ENCODE data around the gene SLC6A18. TPM values are rescaled to one million over a fixed set of nuclear protein-coding genes. Genes with fewer than 3 reads are reported as not detected.
"Not testable (repeated sequence)": the region's sequence is repeated elsewhere in the genome, so short reads cannot be mapped to it uniquely, and the experiment has no call there.

The SLC6A18 gene
- total RNA-seq, 1 donor from 2014 or later, result not detected

DNA sequence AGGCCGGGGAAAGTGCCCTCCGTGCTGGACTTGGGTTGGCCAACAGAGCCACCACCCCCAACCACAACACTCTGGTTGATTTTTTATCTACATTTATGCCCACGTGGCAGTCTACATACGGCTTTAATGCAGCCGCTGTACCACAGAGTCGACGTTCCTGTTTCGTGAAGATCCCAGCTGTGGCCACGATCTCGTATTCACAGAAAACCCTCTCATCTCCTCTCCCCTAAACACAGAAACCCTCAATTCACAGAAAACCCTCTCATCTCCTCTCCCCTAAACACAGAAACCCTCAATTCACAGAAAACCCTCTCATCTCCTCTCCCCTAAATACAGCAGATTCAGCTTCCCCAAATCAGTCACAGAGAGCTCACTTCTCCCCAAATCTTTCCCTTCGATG, 3.8 kb downstream of the SLC6A18 start:
- DNase-seq (ENCODE audit: low read depth in 2 of 2), result not testable (repeated sequence)

DNA sequence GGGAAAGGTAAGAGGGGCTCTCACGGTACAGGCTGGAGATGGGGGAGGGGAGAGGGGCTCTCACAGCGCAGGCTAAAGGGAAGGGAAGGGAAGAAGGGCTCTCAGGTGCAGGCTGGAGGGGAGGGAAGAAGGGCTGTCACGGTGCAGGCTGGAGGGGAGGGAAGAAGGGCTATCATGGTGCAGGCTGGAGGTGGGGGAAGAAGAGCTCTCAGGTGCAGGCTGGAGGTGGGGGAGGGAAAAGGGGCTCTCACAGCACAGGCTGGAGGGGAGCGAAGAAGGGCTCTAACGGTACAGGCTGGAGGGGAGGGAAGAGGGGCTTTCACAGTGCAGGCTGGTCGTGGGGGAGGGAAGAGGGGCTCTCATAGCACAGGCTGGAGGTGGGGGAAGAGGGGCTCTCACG, 4.6 kb downstream of the SLC6A18 start:
- no peak for DNase-seq (ENCODE audit: low read depth in 2 of 2)

DNA sequence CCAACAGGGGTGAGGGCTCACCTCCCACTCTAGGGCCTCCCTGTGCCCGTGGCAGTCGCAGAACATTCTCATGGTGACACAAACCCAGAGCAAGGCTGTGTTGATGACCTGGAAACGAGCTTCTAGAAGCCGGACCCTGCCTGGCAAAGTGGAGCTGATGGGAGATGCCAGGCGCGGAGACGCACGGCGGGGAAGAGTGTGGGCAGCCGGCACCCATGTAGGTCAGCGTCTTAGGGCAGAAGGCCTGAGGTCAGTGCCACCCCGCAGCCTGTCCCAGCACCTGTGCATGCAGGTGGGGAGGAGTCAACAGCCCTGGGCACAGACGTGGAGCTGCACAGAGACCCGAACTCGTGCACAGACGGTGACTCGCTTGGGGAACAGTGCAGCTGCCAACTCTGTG, 5.4 kb downstream of the SLC6A18 start:
- DNase-seq (ENCODE audit: low read depth in 2 of 2), result no peak

DNA sequence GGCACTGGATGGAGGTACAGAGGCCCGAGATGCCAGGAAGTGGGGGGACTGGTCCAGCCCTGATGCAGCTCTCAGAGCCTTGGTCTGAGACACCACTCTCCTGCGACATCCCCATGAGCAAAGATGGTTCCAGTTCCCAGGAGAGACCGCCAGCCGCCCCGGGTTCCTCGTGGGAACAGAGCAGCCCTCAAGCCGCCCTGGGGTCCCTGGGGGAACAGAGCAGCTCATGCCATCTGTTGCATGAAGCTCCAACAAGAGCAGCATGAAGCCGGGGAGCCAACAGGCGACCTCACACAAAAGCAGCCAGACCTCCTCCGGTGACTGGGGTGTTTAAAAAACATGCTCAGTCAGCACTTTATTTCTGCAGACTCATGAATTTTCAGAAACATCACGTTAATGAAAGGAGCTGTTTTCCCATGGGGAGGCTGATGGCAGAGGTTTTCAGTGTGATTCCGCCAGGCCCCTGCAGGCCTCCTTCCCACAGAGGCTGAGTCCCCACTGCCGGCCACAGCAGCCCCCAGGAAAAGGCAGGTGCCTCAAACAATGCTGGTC, 6.2 kb downstream of the SLC6A18 start:
- DNase-seq (ENCODE audit: low read depth in 2 of 2), result no peak

DNA sequence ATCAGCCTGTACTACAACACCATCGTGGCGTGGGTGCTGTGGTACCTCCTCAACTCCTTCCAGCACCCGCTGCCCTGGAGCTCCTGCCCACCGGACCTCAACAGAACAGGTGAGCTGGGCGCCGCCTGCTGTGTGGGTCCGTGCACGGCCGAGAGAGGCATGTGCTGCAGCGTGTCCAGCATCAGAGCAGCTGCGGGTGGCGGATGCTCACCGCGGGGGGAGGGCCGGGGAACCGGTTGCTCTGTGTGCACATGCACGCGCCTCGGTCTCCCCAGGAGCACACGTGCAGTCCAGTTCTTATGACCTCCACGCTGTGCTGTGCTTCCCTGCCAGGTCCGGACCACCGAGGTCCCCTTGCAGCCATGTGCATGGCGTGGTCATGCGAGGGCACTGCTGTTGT, 7.6 kb downstream of the SLC6A18 start:
- no peak for DNase-seq (ENCODE audit: low read depth in 2 of 2)

DNA sequence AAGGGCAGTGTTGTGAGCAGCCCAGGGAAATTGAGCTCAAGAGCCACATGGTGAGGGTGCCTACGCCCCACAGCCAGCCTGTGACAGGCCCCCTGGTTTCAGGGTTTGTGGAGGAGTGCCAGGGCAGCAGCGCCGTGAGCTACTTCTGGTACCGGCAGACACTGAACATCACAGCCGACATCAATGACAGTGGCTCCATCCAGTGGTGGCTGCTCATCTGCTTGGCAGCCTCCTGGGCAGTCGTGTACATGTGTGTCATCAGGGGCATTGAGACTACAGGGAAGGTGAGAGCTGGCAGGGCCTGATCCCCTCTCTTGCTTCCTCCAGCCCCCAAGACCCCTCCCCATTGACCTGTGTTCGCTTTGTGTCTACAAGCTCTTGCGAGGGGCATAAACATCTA, 10.2 kb downstream of the SLC6A18 start:
- no peak for DNase-seq (ENCODE audit: low read depth in 2 of 2)

DNA sequence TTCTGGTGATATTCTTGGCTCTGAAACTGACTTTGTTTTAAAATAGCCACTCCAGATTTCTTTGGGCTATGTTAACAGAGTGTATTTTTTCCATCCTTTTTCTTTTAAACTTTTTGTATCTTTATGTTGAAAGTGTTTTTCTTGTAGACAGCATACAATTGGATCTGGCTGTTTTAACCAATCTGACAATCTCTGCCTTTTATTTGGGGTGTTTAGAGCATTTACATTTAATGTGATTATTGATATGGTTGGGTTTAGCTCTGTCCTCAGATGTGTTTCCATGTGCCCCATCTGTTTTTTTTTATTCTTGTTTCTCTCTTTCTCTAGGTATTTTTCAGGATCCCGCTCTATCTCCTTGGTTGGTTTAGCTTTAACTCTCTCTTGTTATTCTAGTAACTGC, 10.7 kb downstream of the SLC6A18 start:
- no peak for DNase-seq (ENCODE audit: low read depth in 2 of 2)

DNA sequence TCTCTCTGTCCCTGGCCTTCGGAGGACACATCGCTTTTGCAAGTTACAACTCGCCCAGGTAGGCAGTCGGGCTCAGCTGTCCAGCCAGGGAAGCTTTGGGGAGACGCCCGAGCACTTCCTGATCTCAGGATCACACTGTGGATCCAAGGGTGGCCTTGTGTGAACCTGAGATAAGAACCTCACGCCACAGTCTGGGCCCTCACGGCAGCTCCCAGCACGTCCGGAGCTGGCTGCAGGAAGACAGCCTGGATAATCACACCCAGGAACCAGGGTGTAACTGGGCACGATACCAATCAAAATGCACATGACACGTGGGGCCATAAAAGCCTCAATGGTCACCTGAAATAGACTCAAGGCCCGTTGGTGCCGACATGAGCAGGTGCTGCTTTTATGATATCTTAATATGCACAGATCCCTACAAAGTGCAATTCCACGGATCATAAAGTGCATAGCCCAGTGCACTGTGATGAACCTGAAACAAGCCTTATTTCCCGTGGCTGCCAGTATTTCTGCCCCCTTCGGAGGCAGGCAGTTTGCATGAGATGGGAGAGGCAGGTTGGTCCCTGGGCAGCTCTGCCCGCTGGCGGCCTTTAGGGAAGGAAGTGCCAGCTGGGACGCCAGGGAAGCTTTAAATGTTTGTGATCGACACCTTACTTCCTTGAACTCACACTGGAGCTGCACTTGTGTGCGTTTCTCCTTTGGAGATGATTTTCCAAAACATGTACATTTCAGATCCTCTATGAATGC, 14.5 kb downstream of the SLC6A18 start:
- no peak for DNase-seq (ENCODE audit: low read depth in 2 of 2)

DNA sequence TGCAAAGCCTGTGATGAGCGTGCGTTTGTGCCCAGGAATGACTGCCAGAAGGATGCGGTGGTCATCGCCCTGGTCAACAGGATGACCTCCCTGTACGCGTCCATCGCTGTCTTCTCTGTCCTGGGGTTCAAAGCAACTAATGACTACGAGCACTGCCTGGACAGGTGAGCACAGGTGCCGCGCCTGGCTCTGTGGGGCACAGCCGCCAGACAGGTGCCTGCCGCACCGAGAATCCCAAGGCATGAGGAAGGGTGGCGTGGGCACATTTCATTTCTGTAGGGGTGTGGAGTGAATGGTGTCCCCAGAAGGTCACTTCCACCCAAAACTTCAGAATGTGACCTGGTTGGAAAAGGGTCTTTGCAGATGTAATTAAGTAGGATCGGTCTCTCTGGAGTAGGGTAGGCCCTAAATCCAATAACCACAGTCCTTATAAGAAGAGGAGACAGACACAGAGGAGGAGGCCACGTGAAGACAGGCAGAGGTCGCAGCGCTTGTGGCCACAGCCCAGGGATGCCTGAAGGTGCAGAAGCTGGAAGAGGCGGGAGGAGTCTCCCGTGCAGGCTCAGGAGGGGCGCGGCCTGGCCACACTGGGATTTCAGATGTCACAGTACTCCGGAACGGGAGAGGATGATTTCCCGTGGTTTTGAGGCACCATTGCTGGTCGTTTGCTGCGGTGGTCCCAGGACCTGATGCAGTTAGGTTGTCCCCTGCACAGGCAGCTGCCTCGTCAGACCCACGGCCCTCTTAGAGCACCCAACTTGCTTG, 15.5 kb downstream of the SLC6A18 start:
- DNase-seq (ENCODE audit: low read depth in 2 of 2), result no peak

DNA sequence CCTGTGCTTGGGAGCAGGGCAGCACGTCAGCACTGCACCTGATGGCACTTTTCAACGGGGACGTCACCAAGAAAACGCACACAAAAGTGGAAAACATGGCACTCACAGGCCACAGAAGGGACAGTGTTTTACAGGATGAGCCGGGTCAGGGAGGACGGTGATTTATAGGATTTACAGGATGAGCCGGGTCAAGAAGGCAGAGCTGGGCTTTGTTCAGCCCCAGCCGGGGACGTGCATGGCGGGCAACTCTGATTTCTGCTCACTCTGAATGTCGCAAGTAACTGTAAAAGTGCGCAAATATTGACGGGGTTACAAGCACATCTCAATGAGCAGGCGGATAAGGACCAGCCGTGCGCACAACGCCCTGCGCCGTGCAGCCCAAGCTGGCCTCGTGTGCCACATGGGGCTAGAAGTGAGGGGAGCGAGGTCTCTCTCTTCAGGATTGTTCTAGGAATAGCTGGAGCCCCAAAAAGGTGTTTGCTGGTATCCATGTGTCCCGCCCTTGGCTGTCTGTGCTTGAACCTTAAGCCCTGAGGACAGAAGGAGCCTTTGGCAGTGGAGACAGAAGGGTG, 16.4 kb downstream of the SLC6A18 start:
- no peak for DNase-seq (ENCODE audit: low read depth in 2 of 2)

DNA sequence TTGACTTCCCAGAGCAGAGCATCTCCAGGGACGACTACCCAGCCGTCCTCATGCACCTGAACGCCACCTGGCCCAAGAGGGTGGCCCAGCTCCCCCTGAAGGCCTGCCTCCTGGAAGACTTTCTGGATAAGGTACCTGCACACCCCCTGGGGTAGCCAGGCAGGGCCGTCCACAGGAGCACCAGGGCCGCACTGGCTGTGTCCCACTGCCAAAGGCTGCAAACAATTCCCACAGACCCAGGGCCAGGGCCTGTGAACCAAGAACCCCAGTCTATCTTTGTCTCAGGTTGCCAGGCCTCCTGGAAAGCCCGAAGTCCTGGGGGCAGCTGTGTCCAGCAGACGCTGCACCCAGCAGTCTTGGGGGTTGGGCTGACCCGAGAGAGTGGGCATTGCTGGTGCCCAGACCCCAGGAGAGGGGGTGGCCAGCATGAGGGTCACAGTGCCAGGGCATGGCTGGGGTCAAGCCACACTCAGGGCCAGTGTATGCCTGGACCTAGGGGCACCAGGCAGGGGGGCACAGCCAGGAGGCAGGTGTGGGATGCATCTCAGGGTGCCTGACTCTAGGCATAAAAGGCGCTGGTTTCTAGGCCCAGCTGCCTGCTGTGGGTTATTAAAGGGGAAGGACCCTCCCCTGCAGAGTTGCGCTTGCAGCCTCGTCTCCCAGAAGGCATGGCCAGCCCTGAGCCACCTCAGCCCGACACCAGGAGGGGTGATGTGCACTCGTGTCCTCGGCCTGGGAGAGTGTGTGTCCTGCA, 17.7 kb downstream of the SLC6A18 start:
- no peak for DNase-seq (ENCODE audit: low read depth in 2 of 2)

DNA sequence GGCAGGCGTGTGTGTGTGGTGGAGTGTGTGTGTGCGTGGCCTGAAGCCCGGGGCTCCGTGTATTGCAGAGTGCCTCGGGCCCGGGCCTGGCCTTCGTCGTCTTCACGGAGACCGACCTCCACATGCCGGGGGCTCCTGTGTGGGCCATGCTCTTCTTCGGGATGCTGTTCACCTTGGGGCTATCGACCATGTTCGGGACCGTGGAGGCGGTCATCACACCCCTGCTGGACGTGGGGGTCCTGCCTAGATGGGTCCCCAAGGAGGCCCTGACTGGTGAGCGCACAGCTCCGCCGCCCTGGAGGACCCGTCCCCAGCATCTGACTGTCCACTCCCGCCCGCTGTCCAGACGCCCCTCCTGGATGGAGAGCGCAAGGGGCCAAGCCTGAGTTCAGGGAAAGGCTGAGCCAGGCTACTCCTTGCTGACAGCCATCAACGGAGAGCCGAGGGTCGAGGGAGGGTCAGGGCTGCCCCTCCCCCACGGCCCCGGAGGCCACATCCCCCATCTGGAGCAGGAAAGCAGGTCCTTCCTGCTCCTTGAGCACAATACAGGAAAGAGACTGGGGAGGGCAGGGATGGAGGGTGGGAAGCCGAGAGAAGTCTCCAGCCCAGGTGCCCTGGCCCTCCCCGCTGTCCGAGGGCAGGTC, 18.4 kb downstream of the SLC6A18 start:
- DNase-seq (ENCODE audit: low read depth in 2 of 2), result no peak

DNA sequence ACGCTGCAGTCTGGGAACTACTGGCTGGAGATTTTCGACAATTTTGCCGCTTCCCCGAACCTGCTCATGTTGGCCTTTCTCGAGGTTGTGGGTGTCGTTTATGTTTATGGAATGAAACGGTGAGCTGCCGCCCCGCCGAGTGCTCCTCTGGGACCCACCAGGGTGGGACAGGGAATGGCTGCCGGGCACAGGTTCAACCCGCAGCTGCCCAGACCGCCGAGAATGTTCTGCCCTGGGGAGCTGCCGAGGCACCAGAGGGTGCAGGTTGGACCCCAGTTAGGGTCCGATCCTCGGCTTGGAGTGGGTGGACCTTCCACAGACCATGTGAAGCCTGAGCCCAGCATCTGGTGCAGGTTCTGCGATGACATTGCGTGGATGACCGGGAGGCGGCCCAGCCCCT, 19.1 kb downstream of the SLC6A18 start:
- no peak for DNase-seq (ENCODE audit: low read depth in 2 of 2)

DNA sequence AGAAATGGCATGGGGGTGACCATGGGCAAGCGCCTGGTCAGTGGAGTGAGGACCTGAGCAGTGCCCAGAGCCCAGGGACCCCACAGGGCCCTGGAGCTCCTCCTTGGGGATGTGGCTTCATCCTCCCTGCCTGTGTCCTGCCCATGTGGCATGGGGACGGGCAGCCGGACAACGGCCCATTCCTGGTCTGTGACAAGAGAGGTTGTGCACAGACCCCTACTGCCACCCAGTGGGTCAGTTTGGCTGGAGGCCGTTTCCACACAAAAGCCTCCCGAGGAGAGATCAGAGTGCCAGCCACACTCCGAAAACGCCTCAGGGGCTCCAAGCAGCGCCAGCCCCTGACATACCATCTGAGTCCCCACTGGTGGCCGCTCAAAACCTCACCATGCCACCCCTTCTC, 19.8 kb downstream of the SLC6A18 start:
- DNase-seq (ENCODE audit: low read depth in 2 of 2), result peak in 1 of 2 donors; percentile 4

DNA sequence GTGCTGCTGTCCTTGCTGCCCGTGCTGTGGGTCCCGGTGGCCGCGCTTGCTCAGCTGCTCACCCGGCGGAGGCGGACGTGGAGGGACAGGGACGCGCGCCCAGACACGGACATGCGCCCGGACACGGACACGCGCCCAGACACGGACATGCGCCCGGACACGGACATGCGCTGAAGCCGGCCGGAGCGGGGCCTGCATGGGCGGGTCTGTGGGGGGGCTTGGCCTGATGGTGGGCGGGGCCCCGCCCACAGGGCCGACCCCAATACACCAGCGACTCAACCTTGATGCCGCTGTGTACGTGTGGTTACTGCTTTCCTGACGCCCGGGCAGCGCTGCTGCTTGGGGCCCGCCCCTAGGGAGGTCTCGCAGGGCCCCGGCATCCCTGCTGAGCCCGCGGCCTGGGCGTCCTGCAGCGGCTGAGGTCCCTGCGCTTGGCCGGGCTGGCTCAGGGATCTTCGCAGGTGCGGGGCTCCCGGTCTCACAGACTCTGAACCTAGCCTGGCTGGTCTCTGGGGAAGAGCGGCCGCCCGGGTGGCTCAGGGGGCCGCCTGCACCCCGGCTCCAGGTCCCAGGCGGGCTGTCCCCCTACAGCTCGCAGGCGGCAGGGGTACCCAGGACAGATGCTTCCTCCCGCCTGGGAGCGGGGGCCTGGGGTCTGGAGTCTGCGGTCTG, 20.9 kb downstream of the SLC6A18 start:
- DNase-seq (ENCODE audit: low read depth in 2 of 2), result no peak

DNA sequence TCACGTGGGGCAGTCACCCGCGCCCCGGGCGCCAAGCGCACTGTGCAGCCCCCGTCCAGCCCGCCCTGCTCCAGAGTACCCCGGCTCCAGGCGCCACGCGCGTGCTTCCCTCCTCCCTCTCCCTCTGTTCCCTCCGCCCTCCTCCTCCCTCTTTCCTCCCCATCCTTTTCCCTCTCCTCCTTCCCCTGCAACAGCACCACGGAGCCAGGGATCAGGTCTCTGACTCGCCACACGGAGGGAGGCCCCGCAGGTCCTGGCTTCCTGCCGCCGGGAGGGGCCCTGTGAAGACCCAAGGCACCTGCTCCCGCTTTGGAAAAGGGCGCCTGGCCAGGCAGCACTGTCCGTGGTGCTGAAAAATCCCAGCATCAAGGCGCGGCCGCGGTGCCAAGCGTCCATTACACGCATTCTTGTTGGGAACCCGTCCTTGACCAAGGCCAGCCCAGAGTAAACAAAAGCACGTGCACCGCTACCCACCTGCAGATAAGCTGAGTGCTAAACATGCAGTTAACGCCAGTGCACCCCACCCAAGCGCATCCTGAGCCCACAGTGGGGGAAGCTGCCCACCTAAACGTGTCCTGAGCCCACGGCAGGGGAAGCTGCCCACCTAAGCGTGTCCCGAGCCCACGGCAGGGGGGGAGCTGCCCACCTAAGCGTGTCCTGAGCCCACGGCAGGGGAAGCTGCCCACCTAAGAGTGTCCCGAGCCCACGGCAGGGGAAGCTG, 21.7 kb downstream of the SLC6A18 start:
- DNase-seq (ENCODE audit: low read depth in 2 of 2), result peak; percentile 40 to 52

DNA sequence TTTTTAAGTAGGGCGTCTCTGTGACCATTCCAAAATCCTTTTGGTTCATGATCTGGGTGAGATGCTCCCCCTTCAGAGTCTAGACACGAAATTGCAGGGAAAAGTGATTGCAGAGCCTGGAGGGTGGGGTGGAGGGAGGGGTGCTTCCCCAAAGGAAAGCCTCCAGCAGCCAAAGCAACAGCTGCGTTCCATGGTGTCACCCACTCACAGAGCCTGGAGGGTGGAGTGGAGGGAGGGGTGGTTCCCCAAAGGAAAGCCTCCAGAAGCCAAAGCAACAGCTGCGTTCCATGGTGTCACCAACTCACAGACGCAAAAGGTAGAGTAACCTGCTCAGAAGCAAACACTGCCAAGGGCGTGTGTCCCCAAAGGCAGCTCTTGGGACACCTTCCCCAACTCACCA, 22.6 kb downstream of the SLC6A18 start:
- DNase-seq (ENCODE audit: low read depth in 2 of 2), result no peak

DNA sequence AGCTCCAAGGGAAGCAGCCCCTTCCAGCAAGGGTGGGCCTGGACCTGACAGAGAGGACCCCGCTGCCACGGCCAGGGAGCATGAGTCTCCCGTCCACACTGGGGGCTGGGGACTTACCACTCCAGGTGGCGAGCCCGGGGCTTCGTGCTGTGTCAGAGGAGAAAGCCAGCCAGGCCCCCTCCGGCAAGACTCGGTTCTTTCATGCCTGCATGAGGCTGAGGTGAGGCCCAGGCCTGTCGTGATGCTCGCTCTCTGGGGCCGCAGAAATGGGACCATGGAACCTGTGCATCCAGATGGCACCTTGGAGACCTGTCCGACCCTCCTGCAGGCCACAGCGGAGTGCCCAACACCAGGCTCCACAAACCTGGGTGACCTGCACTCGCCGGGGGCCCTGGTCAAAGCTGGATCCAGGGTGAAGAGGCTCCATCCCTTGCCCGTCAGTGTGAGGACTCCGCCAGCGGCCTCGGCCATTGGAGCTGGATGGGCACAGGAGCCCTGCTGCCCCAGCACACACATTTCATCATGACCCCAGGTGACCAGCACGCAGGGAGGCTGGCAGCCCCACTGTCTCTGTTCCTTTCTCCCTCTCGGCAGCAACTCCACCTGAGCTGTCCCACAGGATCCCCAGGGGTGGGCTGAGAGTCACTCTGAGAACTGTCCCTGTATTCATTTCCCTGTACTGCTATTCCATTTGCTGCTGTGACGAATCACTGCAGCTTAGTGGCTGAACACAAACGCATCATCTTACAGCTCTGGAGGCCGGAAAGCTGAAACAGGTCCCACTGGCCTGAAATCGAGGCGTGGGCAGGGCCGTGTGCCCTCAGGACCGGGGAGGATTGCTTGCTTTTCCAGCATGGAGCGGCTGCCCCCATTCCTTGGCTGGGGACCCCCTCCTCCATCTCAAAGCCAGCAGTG, 24.4 kb downstream of the SLC6A18 start:
- DNase-seq (ENCODE audit: low read depth in 2 of 2), result no peak
